ENCODE results near the gene SGSM1.

Gene SGSM1

GRCh38 chr22:24805790-24806662, at the start of gene SGSM1:
SGSM1 (plus strand) TSS chr22:24806211; CDS start chr22:24806326, 115 bp downstream.
- no peak for TF ChIP-seq CTCF (IDR thresholded peaks at IDR 0.05; ENCODE audit: insufficient read depth, low read length, poor library complexity, severe bottlenecking)
- peak within 1 kb of the TSS; percentile 59 for H3K4me3 ChIP-seq (replicated peaks; ENCODE audit: low read depth, low read length)
- DNase-seq (ENCODE audit: extremely low read depth, insufficient read length) = peak; percentile 78

GRCh38 chr22:24758164-24758799, 47.7 kb upstream of the SGSM1 start:
- H3K36me3 ChIP-seq (ENCODE audit: control insufficient read depth, insufficient read depth, low read length) = no peaks in the 10 kb centered on the region
- H3K27me3 ChIP-seq (replicated peaks; ENCODE audit: control insufficient read depth, insufficient read depth, low read length) = no peaks in the 10 kb centered on the region
- DNase-seq (ENCODE audit: extremely low read depth, insufficient read length) = no peak
- TF ChIP-seq CTCF (IDR thresholded peaks at IDR 0.05; ENCODE audit: insufficient read depth, low read length, poor library complexity, severe bottlenecking) = peak; percentile 78
- H3K4me3 ChIP-seq (replicated peaks; ENCODE audit: low read depth, low read length) = no peak overlapping the region

More at GRCh38 chr22:24805790-24806662, at the start of gene SGSM1:
- Histone ChIP-seq H3K36me3 (ENCODE audit: control insufficient read depth, insufficient read depth, low read length) (no peaks in the 10 kb centered on the region), H3K27me3 (replicated peaks; ENCODE audit: control insufficient read depth, insufficient read depth, low read length) (no peaks in the 10 kb centered on the region; the same call in none of the 2 replicates)

- no peak overlapping the region for H3K4me3 ChIP-seq (replicated peaks; ENCODE audit: low read depth, low read length)
- H3K27me3 ChIP-seq (replicated peaks; ENCODE audit: control insufficient read depth, insufficient read depth, low read length) = no peaks in the 10 kb centered on the region
- TF ChIP-seq CTCF (IDR thresholded peaks at IDR 0.05; ENCODE audit: insufficient read depth, low read length, poor library complexity, severe bottlenecking) = no peak
- no peak for DNase-seq (ENCODE audit: extremely low read depth, insufficient read length)
- H3K36me3 ChIP-seq (ENCODE audit: control insufficient read depth, insufficient read depth, low read length) = no peaks in the 10 kb centered on the region
These were observed 46.2 kb upstream of the SGSM1 start for GRCh38 chr22:24759765-24760164.

- no peaks in the 10 kb centered on the region for H3K27me3 ChIP-seq (replicated peaks; ENCODE audit: control insufficient read depth, insufficient read depth, low read length)
- TF ChIP-seq CTCF (IDR thresholded peaks at IDR 0.05; ENCODE audit: insufficient read depth, low read length, poor library complexity, severe bottlenecking) = no peak
- no peaks in the 10 kb centered on the region for H3K36me3 ChIP-seq (ENCODE audit: control insufficient read depth, insufficient read depth, low read length)
- DNase-seq (ENCODE audit: extremely low read depth, insufficient read length) = no peak
- no peak overlapping the region for H3K4me3 ChIP-seq (replicated peaks; ENCODE audit: low read depth, low read length)
These were observed 45.2 kb upstream of the SGSM1 start for GRCh38 chr22:24760708-24761306.

GRCh38 chr22:24761888-24762675, 43.9 kb upstream of the SGSM1 start:
- no peak for DNase-seq (ENCODE audit: extremely low read depth, insufficient read length)
- no peaks in the 10 kb centered on the region for H3K27me3 ChIP-seq (replicated peaks; ENCODE audit: control insufficient read depth, insufficient read depth, low read length)
- no peak for TF ChIP-seq CTCF (IDR thresholded peaks at IDR 0.05; ENCODE audit: insufficient read depth, low read length, poor library complexity, severe bottlenecking)
- no peaks in the 10 kb centered on the region for H3K36me3 ChIP-seq (ENCODE audit: control insufficient read depth, insufficient read depth, low read length)
- no peak overlapping the region for H3K4me3 ChIP-seq (replicated peaks; ENCODE audit: low read depth, low read length)

Measured in GM06990 (cell line).